GM18520 (cell line): ENCODE measurements around the gene USP10.
A peak's percentile ranks its signal among the peaks of the same experiment; 100 is the strongest.

Experiments used
- ATAC-seq: cut with Tn5 transposase; IDR thresholded peaks from one replicate; pipeline ENCODE4 v1.9.1; 2021; ENCODE audit not compliant: unreplicated experiment

USP10 gene, protein sequence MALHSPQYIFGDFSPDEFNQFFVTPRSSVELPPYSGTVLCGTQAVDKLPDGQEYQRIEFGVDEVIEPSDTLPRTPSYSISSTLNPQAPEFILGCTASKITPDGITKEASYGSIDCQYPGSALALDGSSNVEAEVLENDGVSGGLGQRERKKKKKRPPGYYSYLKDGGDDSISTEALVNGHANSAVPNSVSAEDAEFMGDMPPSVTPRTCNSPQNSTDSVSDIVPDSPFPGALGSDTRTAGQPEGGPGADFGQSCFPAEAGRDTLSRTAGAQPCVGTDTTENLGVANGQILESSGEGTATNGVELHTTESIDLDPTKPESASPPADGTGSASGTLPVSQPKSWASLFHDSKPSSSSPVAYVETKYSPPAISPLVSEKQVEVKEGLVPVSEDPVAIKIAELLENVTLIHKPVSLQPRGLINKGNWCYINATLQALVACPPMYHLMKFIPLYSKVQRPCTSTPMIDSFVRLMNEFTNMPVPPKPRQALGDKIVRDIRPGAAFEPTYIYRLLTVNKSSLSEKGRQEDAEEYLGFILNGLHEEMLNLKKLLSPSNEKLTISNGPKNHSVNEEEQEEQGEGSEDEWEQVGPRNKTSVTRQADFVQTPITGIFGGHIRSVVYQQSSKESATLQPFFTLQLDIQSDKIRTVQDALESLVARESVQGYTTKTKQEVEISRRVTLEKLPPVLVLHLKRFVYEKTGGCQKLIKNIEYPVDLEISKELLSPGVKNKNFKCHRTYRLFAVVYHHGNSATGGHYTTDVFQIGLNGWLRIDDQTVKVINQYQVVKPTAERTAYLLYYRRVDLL

DNA sequence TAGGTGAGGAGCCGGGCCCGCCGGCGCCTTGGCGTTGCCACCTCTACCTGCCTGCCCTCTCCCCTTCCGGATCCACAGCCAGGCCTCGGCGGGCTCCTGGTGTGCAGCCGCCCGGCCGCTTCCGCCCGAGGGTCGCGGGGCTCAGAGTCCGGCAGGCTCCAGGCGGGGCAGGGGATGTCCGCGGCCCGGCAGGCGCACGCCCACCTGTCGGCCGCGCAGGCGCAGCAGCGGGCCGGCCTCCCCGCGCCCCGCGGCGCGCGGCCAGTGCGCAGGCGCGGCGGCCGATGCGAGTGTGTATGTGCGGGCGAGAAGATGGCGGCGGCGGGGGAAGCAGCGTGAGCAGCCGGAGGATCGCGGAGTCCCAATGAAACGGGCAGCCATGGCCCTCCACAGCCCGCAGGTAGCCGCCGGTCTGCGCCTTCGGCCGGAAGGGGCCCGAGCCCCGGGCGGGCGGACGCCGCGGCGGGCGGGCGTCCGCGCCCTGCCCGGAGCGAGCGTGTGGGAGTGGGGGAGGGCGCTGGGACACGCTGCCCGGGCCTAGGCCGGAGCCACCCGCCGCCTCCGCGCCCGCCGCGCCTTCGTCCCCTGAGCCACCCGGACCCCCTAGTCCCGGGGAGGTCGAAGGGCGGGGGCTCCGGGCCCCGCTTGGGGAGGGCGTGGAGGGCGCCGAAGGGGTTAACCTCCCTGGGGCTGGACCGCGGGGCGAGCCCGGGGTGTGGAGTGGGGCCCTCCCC, at the start of gene USP10:
TSS of gene USP10 (plus strand) at position 289 of the 734 bp plus-strand sequence. CDS start at position 380, 91 bp downstream.
- ATAC-seq, result peak; percentile 60

DNA sequence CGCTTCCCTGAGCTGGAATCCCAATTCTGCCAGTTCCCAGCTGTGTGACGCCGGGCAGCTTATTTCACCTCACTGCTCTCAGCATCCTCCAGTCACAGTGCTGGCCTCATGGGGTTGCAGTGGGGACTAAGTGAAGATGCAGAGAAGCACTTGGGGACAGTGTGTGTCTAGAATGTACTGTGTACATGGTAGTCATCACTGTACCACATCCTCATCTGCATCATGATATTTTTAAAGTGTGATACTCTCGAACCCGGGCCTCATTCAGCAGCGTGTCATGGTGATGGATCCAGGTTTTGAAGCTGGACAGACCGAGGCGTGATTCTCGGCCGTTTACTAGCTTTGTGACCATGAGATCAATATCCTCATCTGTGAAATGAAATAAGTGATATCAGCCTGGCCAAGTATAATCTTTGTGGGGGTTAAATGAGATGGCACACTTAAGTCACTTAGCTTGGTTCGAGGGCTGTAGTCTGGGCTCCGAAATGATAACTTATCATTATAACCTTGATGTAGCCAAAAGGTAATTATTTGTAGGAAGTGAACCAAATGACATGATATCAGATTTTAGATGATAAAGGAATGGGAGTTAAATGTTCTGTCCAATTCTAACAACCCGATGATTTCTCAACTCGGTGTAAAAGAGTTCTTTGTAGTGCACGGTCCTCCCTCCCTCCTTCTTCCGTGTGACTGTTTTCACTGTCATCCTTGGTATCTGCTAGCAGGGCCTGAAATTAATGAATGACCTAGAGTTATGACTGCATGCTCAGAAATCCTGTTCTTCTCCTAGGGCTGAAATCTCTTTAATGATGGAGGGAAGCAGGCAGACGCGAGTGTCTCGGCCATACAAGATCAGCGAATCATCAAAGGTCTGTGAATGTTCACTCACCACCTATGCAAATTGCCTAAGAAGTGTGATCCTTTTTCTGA, 49.5 kb upstream of the USP10 start:
- no peak for ATAC-seq

DNA sequence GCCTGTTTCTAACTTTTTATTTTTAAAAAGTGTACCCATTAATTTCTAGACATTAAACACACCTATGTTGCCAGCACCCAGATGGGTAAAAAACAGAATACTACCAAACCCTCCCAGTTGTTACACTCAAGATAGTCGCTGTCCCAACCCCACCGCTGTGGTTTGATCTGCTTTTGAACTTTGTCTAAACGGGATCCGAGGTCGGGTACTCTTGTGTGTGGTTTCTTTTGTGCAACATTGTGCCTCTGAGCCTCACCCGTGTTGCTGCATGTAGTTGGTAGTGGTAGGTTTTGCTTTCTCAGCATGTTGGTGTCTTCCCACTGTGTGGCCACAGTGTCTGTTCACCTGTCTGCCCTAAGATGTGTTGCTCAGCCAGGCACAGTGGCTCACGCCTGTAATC, 47.2 kb upstream of the USP10 start:
- no peak for ATAC-seq

DNA sequence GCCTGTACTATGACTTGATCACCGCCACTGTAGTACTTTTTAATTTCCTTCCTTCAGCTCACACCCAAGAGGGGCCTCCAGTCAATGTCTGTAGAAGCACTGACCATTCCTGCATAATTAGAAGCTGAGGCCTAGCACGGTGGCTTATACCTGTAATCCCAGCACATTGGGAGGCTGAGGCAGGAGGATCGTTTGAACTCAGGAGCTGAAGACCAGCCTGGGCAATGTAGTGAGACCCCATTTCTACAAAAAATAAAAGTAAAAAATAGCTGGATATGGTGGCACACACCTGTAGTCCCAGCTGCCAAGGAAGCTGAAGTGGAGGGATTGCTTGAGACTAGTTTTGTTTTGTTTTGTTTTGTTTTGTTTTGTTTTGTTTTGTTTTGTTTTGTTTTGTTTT, 45.6 kb upstream of the USP10 start:
- no peak for ATAC-seq

DNA sequence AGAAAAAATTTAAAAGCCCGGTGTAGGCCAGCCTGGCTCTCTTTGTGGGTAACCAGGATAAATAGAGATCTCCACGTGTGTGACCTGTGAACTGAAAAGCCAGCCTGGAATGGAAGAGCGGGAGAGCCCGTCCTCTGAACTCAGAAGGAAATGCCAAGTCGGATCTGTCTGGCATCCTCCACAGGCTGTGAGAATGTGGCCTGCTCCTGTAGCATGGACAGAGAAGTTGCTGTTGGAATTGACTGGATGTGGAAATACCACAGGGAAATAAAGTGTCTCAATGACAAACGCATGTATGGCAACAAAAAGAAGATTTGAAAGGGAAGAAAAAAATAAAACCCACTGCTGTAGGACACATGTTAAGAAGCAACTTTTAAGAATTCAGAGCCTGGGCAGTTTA, 44.8 kb upstream of the USP10 start:
- no peak for ATAC-seq

DNA sequence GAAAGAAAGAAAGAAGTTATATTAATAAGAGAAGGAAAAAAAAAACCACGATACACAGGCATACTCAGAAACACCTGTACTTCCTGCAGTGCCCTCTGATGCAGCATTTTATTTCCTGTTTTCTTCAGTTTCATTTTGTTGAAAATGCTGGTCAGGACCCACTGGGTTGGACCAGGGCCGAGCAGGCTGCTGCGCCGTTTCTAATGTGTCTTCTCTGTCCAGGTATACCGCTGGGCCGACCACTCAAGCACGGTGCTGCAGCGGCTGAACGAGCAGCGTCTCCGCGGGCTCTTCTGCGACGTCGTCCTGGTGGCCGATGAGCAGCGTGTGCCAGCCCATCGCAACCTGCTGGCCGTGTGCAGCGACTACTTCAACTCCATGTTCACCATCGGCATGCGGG, 43.2 kb upstream of the USP10 start:
- ATAC-seq, result no peak

DNA sequence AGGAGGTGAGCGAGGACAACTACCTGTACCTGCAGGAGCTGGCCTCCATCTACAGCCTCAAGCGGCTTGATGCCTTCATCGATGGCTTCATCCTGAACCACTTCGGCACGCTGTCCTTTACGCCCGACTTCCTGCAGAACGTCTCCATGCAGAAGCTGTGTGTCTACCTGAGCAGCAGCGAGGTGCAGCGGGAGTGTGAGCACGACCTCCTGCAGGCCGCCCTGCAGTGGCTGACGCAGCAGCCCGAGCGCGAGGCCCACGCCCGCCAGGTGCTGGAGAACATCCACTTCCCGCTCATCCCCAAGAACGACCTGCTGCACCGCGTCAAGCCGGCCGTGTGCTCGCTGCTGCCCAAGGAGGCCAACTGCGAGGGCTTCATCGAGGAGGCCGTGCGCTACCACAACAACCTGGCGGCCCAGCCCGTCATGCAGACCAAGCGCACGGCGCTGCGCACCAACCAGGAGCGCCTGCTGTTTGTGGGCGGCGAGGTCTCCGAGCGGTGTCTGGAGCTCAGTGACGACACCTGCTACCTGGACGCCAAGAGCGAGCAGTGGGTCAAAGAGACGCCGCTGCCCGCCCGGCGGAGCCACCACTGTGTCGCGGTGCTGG, 42.5 kb upstream of the USP10 start:
- ATAC-seq, result no peak

DNA sequence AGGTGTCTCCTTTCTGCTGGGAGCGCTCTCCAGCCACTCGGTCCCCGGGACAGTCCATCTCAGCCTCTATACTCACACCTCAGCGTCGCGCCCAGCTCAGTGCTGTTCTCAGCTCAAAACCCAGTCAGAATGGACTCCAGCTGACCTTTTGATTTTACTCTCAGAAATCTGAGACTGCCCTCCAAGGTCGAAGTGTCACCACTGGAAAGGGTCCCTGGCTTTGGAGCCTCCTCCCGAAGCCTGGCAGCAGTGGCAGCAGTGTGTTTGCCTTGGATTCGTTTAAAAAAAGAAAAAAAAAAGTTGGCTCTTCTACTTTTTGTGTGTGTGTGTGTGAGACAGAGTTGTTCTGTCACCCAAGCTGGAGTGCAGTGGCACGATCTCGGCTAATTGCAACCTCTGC, 41.1 kb upstream of the USP10 start:
- ATAC-seq, result no peak

DNA sequence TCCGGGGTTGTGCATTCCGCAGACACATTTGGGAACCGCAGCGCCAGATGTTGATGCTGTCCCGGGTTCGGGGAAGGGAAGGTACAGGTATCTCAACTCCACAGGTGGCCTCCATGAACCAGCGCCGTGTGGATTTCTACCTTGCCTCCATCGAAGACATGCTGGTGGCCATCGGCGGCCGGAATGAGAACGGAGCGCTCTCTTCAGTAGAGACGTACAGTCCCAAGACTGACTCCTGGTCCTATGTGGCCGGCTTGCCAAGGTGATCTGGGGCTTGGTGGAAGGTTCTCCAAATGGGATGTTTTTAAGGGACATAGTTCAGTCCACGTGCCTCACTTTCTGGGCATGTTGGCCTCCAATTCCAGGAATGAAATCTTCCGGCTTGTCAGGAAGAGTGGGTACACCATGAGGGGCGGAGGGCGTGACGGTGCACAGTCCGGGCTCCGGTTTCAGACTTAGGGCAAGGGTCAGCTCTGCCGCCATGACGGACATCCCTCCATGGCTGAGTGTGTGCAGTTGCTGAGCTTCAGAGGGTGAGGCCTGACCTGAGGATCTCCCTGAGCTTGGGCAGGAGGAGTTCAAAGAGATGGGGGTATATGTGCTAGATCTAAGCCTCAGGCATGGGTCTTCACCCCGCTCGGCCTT, 40.0 kb upstream of the USP10 start:
- ATAC-seq, result no peak

DNA sequence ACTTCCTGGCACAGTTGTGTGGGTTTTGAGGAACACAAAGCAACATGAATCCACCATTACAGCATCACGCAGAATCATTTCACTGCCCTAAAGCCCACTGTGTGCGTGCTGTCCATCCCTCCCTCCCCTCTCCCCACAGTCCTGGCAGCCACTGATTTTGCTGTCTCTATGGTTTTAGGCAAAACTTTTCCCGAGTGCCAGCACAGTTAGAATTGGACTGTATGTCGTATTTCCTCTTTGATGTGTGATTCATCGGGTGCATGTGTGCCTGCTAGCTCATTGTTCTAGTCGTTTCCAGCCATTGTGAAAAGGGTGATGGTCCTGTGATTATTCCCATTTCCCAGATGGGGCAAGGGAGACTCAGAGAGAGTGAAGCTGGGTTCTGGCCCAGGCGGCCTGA, 38.8 kb upstream of the USP10 start:
- ATAC-seq, result no peak

DNA sequence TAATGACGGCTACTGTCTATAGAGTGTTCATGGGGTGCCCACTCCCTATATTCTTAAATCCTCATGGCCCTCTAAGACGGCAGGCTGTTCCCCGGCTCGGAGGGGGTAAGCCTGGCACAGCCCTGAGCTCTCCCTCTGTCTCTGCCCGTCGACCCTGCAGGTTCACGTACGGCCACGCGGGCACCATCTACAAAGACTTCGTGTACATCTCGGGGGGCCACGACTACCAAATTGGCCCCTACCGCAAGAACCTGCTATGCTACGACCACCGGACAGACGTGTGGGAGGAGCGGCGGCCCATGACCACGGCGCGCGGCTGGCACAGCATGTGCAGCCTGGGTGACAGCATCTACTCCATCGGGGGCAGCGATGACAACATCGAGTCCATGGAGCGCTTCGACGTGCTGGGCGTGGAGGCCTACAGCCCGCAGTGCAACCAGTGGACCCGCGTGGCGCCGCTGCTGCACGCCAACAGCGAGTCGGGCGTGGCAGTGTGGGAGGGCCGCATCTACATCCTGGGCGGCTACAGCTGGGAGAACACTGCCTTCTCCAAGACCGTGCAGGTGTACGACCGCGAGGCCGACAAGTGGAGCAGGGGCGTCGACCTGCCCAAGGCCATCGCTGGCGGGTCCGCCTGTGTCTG, 38.3 kb upstream of the USP10 start:
- no peak for ATAC-seq

DNA sequence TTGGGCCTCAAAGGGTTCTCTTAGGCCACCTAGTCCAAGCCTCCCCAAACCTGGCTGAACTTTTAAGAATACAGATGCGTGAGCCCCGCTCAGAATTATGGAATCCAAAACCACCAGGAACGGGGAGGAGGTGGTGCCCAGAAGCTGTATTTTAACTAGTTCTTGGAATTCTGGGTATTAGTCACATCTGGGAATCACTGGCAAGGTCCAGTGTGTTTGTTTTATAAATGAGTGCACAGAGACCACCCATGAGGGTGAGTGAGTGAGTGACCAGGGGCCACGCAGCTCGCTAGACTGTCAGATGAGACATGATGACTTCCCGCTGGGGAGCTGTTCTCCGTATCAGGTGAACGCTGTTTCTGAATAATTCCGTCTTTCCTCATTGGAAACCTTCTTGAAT, 37.3 kb upstream of the USP10 start:
- ATAC-seq, result no peak

DNA sequence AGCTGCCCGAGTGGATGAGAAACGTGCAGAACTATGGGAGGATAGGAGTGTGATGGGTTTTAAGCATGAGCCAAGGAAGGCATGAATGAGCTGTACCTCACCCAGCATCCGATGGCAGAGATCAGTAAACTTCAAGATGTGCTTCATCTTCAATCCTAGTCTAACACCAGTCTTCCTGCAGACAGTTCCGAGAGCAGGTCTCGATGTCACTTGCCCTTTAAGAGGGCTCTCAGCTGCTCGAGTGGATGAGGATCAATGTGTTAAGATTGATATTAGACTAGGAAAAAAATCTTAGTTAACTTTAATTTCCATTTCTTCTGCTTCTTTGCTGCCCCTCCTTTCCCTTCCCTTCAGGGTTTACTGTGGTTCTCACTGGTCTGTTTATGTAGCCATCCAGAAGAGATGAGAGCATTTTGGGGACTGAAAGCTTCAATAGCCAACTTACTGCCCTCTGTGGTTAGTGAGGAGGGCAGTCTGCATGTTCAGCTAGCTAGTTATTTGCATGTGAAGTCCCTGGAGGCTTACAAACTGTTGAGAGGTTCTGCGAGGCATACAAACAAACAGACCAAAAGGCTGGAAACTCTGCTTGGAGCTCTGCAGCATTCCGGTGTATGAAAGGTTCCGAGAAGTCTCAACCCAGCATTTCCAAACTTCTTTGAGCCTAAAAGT, 36.2 kb upstream of the USP10 start:
- ATAC-seq, result peak; percentile 65

DNA sequence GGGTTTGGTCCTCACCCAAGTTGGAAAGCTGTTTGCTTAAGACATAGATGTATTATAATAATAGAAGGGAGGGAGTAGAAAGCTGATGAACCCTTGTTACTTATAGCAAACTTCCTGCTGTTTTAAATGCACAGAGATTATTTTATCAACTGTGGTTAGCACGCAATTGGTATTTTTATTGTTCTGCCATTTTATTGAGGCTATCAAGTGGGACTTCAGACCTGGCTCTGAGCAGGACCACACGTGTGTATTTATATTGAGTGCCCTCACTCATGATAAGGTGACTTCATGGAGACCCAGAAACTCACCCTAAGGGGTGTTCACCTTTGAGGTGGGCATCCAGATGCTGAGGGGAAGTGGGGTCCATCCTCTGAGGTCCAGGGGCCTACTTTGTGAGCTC, 34.4 kb upstream of the USP10 start:
- no peak for ATAC-seq

DNA sequence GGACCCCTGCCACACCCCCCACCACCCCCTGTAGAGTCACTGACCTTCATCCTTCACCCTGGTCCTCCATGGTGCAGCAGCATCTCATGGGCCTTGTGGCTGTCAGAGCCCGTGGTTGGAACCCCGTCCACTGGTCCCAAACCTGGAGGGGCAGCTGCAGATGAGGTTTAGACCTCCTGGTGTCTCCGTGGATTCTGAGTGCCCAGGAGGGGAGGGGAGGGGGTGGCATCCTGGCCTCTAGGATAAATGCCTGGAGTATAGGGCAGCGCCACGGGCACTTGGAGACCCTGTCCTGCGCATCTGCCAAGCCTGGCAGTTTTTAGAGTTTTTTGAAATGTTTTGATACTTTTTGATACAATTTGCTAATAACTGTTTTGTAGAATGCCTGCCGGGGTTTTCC, 34.0 kb upstream of the USP10 start:
- no peak for ATAC-seq

DNA sequence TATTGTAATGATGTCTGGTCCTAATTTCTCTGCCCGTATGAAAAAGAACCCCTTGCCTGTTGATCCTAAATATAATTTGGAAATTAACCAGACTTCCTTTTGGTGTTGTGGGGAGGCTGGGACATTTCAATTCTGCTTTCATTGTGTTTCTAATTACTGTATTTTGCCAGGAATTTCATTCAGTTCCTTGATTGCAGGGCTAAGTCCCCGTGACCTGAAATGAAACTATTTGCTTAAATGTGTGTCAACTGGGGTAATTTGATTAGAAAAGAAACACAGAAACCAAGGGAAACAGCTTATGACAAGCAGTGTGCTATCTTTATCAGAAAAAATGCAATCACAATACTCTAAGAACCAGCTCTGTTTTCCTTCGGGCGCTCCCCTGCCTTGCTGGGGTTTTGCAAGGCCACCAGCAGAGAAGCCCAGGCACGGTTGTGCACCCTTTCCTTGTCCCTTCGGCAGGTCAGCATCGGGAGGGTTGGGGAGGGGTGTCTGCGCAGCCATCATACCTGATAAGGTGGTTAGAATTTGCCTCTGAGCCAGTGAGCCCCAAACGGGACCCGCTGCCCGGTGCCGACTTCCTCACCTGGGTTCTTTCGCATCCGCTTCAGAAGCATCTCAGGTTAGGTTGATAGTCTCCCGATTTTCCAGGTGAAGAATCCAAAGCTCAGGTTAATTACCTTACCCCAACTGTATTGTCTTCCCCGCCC, 32.0 kb upstream of the USP10 start:
- no peak for ATAC-seq

DNA sequence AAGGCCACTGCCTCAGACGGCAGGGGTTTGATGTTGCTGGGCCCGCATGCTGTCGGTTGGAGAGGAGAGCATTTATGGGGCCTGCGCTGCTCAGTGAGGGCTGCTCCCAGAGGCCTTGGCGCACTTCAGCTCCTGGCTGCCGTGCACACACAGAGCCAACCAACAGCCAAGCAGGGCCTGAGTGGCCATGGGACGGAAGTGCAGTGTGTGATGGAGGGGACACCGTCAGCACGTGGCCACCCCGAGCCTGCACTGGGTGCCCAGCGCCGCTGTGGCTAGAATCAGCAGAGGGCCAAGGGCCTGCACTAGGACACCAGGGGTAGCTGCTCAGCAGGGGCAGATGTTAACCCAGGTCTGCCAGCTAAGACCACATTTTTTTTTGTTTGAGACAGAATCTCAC, 29.7 kb upstream of the USP10 start:
- ATAC-seq, result no peak
